ENCODE data around the gene ARFGEF2.
"Not testable (repeated sequence)": the region's sequence is repeated elsewhere in the genome, so short reads cannot be mapped to it uniquely, and the experiment has no call there.

The ARFGEF2 gene

DNA sequence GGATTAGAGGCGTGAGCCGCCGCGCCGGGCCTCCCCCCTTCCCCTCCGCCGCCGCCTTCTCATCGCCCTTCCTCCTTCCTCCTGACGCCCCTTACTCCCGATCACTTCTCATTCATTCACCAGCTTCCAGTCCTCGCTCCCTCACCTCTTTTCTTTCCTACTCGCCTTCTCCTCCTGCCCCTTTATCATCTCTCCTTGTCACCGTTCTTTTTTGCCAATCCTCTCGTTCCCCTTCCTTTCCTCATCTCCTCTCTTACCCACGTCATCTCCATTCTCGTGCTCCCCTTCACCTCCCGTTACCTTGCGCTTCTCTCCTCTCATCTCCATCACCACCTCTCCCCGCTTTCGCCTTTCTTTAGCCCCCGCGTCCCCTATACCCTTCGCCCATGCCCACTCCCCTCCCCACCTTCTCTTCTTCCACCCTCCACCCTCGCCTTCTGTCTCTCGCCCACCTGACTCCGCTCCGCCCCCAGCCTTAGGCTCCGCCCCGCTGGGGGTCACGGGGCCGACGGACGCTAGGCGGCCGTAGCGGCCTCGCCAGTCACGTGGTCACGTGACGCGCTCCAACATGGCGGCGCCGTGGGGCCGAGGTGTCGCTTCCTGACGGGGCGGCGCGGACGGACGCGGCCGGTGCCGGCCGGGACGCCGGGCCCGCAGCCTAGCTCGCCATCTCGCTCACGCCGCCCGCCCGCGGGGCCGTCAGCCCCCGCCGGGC lies at the start of gene ARFGEF2:
ARFGEF2 (plus strand) TSS at position 544 of the 715 bp plus-strand sequence. CDS start 179 bp downstream, outside the sequence.
- DNase-seq (ENCODE audit: low read depth in 2 of 2, low spot score in 1 of 2) = peak; percentile 81 to 84

DNA sequence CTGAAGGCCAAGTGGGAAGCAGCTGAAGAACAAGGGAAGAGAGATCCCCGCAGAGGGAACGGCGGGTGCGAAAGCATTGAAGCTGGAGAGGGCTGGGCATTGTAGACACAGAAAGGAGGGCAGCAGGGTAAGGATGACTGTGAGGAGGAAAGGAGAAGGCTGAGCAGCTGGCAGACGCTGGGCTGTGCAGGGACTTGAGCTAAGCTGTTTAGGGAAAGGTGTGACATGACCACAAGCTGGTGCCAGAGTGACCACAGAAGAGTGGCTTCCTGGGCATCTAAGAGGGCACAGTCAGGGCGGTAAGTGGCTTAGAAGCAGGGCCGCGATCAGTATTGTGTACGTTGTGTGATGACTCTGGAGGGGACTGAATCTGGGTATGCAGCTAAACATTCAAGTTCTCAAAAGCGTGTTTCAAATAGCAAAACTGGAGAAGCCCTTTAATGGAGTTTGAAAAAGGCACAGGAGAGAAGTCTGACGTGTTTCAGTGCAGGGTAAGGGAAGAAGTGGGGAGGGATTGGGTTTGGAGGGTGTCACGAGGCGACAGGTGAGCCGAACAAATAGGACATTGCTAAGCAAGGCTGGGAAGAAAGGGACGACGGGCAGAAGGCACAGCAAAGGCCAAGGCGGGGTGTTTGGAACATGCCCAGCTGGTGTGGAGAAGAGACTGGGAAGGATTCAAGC lies 46.1 kb upstream of the ARFGEF2 start:
- no peak for DNase-seq (ENCODE audit: low read depth in 2 of 2, low spot score in 1 of 2)

DNA sequence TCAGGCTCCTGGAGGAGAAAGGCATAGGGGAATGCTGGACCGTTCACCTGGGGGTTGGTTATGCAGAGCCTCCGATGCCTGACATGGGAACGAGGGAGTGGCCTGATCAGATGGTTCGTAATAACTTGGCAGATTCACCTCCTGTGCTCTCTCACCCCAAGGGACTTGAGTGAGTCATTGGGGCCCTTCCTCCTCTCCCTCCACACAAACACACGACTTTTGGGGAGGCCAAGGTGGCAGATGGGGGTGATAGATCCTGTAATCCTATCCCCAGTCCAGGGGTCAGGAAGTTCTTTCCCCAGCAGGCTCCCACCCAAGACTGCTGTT lies 45.6 kb upstream of the ARFGEF2 start:
- no peak for DNase-seq (ENCODE audit: low read depth in 2 of 2, low spot score in 1 of 2)

DNA sequence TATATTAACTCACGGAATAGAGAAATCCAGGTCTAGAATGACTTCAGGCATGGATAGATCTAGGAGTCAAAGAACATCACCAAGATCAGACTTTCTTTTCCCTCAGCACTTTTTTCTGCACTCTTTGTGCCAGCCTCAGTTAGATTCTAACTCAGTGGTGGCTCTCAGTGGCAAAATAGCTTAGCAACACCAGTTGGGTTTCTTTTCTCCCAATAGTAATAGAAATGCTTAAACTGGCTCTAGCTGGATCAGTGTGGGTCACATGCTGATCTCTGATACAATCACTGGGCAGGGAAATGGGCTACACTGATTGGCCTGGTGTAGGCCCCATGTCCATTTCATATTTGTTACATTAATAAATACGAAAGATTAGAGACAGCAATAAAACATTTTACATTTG lies 44.2 kb upstream of the ARFGEF2 start:
- DNase-seq (ENCODE audit: low read depth in 2 of 2, low spot score in 1 of 2) = no peak

DNA sequence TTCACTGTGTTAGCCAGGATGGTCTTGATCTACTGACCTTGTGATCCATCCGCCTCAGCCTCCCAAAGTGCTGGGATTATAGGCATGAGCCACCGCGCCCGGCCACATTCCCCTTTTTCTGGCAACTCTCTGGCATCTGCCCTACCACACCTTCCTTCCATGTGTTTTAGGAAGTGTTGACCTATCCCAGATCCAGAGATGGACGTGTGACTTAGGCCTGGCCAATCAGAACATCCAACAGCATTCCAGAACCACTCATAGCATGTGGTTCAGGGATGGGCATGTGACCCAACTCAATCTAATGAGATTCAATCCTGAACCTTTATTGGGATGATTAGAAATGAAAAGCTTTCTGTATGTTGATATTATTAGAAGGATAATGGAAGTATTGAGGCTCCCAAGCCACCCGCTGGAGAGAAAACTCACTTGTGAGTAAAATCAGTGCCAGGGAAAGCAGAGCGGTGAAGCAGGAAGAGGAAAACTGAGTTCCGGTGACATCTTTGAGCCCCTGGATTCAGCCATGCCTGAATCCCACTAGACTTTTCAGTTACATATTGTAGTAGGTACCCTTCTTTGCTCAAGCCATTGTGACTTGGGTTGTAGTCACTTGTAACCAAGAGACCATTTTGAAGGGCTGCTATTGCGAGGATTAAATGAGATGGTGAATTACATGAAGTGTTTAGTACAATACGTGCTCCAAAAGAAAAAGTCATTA lies 42.8 kb upstream of the ARFGEF2 start:
- DNase-seq (ENCODE audit: low read depth in 2 of 2, low spot score in 1 of 2) = no peak

DNA sequence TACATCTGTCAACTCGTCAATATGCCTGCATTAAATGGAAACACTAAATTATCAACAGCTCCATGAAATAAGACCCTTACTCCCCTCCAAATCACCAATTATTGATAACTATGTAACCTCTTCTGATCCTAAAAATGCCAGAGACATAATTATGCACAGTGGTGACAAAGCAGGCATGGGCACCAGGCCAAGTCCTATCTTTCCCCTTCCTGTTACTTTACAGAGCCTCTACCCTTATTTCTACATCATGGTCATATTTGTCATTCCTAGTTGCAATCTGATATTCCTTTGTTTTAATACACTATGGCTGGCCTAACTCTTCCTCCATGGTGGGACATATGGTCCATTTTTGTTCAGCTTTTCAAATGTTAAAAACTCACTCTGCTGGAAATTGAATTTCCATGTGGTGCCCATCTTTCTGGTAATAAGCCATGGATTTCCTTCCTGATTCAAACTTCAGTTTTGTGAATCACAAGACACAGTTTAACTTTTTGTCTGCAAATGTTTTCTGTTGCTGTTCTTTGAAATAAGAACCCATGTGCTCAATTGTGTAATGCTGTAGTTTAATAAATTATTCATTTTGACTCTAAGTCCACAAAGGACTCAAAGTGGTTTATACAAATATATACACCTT lies 41.8 kb upstream of the ARFGEF2 start:
- no peak for DNase-seq (ENCODE audit: low read depth in 2 of 2, low spot score in 1 of 2)

DNA sequence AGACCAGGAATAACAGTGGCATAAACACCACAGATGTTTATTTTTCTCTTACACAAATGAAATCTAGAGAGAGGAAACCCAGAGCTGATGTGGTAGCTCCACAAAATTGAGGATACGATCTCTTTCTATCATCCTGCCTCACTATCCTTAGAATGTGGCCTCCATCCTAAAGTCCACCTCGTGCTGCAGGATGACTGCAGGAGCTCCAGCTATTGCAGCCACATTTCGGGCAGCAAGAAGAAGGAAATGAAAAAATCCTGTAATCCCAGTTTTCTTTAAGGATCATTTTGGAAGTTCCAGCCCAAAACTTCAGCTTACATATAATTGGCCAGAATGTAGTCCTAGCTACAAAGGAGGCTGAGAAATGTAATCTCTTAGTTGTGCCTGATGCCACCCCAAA lies 41.2 kb upstream of the ARFGEF2 start:
- no peak for DNase-seq (ENCODE audit: low read depth in 2 of 2, low spot score in 1 of 2)

DNA sequence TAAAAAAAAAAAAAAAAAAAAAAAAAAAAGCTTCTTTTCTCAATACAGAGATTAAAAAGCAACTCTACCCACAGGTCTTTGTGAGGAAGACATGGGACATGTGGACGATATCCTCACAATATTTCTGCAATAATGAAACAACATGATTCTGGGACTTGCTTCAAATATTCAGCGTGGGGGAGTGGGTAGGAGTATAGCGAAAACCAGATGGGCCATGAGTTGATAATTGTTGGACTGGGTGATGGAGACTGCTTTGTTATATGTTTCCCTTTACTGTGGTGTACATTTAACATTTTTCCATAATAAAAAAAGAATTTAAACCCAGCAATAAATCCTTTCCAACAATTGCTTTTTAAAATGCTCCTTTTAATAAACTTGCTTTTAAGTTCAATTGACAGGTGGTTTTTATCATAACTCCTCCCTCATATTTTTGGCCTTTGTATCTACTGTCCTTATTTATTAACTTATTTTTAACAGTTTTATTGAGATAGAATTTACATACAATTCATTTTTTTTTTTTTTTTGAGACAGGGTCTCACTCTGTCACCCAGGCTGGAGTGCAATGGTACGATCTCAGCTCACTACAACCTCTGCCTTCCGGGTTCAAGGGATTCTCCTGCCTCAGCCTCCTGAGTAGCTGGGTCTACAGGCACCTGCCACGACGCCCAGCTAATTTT lies 40.4 kb upstream of the ARFGEF2 start:
- DNase-seq (ENCODE audit: low read depth in 2 of 2, low spot score in 1 of 2) = no peak

DNA sequence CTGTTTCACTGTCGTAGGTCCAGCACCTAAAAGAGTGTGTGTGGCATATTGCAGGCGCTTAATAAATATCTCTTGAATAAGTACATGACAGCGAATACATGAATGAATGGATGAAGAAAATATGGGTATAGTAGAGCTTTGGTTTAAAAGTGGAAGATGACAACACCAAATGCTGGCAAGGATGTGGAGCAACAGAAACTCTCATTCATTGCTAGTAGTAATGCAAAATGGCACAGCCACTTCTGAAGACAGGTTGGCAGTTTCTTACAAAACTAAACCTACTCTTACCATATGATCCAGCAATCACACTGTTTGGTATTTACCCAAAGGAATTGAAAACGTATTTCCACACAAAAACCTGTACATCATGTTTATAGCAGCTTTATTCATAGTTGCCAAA lies 36.3 kb upstream of the ARFGEF2 start:
- DNase-seq (ENCODE audit: low read depth in 2 of 2, low spot score in 1 of 2) = no peak

DNA sequence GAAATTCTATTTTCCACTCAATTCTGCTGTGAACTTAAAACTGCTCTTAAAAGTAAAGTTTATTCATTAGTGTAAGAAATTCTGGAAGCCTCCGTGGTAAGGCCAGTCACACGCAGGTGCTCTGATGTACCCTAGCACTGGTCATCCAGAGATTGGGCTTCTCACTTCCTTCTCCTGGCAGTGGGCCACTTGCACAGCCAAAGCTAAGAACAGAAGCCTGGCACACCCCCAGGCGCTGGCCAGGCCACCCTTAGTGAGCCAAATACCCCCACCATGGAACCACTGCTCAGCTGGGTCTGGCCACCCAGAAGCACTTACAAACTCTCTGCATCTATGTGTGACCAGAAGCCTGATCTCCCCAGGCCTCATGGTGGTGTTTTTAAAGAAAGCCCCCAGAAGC lies 35.3 kb upstream of the ARFGEF2 start:
- DNase-seq (ENCODE audit: low read depth in 2 of 2, low spot score in 1 of 2) = no peak

DNA sequence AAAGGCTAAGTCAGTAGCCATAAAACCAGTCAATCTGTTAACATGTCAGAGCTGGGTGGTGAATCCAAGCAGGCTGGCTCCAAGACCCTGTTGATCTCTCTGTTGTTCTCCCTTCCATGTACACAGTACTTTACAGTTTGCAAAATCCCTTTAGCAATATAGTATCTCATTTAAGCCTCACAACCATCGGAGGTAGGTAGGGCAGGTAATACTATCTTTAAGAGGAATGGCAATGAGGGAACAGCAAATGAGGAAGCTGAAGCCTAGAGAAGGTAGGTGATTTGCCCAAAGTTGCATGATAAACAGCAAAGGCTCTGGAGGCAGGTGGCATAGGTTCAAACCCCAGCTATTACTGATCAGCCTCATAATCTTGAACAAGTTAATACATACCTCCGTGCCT lies 34.7 kb upstream of the ARFGEF2 start:
- DNase-seq (ENCODE audit: low read depth in 2 of 2, low spot score in 1 of 2) = no peak

DNA sequence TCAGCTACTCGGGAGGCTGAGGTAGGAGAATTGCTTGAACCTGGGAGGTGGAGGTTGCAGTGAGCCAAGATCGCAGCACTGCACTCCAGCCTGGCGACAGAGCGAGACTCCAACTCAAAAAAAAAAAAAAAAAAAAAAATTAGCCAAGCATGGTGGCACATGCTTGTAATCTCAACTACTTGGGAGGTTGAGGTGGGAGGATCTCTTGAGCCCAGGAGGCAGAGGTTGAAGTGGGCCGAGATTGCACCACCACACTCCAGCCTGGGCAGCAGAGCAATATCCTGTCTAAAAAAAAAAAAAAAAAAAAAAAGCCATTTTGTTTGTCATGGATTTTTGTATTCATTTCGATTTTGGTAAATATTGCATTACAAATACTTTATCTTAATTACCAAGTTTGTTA lies 33.0 kb upstream of the ARFGEF2 start:
- not testable (repeated sequence) for DNase-seq (ENCODE audit: low read depth in 2 of 2, low spot score in 1 of 2)

DNA sequence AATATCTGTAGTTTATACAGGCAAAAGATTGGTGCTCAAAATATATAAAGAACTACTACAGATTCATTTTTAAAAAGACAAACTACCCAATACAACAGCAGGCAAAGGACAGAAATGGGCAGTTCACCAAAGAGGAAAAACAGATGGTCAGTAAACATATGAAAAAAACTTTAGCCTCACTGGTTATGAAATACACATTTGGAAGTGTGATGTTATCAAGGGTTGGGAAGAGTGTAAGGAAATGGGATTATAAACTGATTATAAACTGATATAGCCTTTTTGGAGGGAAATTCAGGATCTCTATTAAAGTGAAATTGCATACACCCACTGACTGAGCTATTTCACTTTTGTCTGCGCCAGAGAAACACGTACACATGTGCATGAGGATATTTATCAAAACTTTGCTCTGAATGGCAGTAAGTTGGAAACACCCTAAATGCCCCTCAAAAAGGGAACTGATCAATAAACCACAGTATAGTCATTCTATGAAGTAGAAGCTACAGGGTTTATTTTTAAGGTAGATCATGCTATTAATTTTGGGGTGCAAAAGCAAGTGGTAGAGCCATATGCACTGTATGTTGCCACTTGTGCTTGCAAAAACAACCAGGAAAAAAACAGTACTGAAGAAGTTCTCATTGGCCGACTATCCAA lies 32.2 kb upstream of the ARFGEF2 start:
- DNase-seq (ENCODE audit: low read depth in 2 of 2, low spot score in 1 of 2) = no peak

DNA sequence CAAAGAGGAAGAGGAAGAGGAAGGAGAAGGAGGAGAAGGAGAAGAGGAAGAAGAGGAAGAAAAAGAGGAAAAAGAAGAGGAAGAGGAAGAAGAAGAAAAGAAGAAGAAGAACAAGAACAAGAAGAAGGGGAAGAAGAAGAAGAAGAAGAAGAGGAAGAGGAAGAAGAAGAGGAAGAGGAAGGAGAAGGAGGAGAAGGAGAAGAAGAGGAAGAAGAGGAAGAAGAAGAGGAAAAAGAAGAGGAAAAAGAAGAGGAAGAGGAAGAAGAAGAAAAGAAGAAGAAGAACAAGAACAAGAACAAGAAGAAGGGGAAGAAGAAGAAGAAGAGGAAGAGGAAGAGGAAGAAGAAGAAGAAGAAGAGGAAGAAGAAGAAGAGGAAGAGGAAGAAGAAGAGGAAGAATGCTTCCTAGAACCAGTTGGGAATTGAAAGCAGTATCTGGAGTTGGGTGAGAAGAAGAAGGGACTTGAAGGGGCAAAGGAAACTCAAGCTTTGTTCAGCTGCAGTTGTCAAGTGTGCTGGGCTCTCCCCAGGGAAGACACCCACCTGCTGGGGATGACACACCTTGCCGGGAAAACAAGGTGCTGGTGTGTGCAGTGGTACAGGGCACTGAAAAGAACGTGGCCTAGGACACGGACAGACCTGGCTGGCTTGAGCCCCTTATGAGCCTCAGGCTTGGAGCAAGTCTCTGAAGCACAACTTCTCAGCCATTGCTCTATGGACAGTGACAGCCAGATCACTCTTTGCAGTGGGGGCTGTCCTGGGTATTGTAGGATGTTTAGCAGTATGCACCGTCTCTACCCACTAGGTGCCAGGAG lies 30.1 kb upstream of the ARFGEF2 start:
- no peak for DNase-seq (ENCODE audit: low read depth in 2 of 2, low spot score in 1 of 2)

DNA sequence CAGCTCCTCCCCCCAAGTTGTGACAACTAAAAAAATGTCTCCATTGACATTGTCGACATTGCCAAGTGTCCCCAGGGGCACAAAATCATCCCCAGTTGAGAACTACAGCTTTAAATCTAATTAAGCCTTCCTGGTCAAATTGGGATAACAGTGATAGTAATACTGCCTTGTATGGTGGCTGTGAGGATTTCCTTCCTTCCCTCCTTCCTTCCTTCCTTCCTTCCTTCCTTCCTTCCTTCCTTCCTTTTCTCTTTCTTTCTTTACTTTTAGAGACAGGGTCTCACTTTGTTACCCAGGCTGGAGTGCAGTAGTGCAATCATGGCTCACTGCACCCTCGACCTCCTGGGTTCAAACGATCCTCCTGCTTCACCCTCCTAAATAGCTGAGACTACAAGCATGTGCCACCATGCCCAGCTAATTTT lies 29.5 kb upstream of the ARFGEF2 start:
- no peak for DNase-seq (ENCODE audit: low read depth in 2 of 2, low spot score in 1 of 2)

DNA sequence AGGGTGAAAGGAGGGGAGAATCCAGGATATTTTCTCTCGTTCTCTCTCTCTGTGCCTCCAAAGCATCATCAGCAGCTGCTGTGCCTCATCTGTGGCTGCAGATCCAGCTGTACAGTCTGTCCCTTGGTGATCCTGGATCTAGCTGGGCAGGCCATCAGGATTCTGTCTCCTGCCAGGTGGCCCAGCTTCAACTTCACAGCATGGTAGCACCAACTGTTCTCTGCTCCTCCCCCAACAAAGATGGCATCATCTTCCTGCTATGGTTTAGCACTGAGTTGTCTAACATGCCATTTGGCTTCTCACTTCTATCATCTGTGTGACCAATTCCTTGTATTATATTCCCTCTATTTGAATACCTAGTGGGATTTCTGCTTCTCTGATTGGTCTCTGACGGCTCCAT lies 28.6 kb upstream of the ARFGEF2 start:
- DNase-seq (ENCODE audit: low read depth in 2 of 2, low spot score in 1 of 2) = no peak

DNA sequence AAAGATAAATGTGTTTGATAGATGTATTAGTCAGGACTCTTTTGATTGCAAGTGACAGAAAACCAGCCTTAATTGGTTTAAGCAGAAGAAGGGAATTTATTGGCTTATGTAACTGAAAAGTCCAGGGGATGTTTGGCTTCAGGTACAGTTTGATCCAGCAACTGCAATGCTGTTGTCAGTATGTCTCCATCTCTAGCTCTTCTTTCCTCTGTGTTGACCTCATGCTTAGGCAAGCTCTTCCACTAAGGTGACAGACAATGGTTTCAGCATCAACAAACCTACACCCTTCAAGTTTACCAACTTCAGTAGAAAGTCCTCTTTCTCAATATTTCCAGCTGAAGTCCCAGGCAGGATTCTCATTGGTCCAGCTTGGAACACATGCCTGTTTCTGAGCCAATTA lies 28.1 kb upstream of the ARFGEF2 start:
- DNase-seq (ENCODE audit: low read depth in 2 of 2, low spot score in 1 of 2) = no peak

DNA sequence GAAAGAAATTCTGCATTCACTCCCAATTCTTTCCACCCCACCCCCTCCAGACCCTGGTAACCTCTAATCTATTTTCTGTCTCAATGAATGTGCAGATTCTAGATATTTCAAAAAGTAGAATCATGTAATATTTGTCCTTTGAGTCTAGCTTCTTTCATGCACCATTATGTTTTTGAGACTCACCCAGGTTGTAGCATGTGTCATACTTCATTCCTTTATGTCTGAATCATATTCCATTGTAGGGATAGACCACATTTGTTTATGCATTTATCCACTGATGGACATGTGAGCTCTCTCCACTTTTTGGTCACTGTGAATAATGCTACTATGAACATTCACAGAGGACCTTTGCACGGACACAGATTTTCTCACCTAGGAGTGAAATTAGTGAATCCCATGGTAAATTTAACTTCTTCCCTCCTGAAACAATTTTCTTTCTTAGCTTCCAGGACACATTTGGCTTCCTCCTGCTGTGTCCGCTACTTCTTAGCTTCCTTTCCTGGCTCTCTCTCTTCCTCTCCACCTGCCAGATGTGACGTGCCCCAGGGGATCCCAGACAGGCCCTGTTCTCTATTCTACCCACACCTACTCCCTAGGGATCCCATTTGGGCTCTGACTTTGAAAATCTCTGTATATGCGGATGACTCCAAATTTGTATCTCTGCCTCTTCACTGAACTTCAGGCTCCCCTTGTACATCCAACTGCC lies 24.1 kb upstream of the ARFGEF2 start:
- no peak for DNase-seq (ENCODE audit: low read depth in 2 of 2, low spot score in 1 of 2)

DNA sequence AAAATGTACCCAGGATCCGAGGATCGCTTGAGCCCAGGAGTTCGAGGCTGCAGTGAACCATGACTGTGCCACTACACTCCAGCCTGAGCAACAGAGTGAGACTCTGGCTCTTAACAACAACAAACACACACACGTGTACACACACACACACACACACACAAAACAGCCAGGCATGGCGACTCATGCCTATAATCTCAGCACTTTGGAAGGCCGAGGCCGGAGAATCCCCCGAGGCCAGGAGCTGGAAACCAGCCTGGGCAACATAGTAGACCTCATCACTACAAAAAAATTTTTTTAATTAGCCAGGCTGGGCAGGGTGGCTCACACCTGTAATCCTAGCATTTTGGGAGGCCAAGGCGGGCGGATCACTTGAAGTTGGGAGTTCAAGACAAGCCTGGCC lies 23.3 kb upstream of the ARFGEF2 start:
- no peak for DNase-seq (ENCODE audit: low read depth in 2 of 2, low spot score in 1 of 2)

Data from stimulated activated CD8-positive, alpha-beta memory T cell treated with anti-CD3 and anti-CD28 coated beads, Interleukin-4, amount 100 ng/mL, for 4 hours (primary cell).